Measurements from ENCODE around the gene ZDHHC14.
"Not testable (repeated sequence)": the region's sequence is repeated elsewhere in the genome, so short reads cannot be mapped to it uniquely, and the experiment has no call there.

The ZDHHC14 gene

DNA sequence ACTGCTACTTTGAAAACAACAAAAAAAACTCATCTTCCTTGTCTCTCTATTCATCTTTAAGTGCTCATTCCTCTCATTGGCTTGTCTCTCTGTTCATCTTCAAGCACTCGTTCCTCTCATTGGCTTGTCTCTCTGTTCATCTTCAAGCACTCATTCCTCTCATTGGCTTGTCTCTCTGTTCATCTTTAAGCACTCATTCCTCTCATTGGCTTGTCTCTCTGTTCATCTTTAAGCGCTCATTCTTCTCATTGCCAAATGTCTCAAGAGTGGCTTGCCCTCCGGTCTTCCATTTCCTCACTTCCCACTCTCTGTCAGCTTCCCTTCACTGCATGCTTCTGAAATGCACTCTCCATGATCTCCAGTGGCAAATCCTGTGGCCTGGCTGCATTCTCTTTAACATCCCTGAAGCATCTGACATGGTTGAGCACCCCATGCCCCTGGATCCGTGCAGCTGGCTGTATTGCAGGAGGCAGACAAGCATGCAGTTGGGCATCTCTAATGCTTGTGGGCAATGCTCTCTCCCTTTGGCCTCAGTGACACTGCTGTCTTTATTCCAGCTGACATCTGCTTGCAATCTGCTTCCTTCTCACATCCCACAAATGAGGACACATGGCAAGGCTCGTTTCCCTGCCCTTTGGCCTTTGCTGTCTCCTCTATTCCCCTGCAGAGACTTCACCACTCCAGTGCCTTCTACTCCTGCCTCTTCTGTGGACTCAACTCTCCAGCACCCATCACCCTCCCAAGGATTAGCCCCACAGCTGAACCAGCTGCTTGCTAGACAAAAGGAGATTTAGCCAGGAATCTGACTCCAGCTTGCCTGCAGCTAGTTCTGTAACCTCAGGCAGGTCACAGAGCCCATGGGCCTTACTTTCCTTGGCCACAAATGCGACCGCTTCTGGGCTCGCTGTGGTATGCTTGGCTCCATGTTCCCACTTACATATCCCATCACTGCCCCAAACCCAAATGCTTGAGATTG lies 298.9 kb downstream of the ZDHHC14 start:
- no peak for DNase-seq

DNA sequence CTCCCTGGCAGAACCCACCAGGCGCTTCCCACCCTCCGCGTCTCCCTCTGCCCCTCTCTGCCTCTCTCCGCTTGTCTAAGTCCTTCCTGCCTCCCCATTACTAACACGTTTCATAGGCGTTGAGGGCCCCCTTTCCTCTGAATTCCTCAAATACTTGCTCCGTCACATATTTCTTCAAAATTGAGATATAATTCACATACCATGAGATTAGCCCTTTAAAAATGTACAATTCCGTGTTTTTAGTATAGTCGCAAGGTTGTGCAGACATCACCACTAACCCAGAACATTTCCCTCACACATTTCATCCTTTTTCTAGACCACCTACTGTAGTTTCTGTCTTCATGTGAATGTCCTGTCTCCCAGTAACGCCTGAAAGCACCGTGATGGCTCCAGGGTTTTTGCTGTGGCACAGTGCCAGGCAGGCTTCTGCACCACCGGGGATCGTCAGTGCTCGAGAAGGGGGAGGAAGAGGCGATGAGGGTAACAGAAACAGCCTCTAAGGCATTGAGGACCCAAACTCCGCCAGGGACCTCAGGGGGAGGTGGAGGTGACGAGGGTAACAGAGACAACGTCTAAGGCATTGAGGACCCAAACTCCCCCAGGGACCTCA lies 300.2 kb downstream of the ZDHHC14 start:
- DNase-seq, result no peak

DNA sequence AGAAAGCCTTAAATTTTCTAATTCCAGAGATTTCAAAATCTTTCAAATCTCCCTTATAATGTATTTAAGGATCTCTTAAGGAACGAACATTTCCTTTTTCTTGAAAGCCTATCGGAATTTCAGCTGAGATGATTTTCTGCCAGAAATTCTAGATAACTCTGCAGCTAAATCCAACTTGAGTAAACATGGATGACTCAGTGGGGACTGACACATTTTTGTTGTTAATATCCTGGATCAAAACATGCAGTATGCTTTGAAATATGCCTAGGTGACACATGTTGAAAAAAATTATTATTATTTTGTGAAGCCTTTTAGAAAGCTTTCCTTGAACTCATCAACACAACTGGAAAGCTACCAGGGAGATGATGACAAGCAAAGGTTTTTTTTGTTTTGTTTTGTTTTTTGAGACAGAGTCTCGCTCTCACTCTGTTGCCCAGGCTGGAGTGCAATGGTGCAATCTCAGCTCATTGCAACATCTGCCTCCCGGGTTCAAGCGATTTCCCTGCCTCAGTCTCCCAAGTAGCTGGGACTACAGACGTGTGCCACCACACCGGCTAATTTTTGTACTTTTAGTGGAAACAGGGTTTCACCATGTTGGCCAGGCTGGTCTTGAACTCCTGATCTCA lies 302.0 kb downstream of the ZDHHC14 start:
- no peak for DNase-seq

DNA sequence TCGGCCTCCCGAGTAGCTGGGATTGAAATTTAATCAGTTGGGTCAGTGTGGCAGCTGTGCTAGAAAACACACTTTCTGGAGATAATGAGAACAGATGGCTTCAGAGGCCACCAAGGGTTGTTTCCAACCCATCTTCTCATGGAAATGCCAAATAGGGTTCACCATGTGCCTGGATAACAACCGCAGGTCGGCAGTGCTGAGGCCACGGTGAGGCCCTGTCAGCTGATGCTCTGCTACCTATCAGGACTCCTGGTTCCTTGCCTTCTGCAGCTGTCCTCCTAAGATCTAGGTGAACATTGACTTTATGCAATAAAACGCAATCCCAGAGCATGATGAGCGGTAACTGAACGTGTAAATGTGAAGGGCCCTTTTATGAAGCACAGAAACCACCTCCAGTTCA lies 302.7 kb downstream of the ZDHHC14 start:
- DNase-seq, result no peak

DNA sequence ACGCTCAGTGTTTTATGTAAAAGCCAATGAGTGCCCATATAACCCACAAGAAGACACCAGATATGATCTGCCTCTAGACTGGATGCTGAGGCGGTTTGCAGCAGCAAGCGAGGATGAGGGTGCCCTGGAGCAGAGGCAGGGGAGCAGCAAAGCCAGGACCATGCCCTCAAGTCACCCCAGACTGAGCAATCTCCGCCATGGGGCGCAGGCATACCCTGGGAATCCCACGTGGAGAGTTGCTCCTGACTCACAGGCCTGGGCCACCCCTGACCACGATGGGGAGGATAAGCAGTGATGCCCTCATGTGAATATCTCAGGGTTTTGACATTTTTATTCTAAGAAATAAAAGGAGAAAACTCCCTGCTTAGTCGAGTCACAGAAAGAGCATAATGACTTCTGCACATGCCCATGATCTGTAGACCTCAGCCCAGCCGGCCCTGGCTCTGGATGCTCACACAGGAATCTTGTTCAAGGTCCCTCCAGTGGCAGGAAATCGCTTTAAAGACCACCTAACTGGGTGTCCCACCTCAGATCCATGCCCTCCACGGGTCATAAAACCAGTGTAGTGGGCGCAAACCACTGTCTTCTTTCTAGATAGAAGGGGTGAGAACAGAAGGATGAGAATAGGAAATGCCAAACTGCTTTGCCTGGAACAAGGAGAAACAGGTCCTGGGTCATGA lies 303.8 kb downstream of the ZDHHC14 start:
- DNase-seq, result no peak

DNA sequence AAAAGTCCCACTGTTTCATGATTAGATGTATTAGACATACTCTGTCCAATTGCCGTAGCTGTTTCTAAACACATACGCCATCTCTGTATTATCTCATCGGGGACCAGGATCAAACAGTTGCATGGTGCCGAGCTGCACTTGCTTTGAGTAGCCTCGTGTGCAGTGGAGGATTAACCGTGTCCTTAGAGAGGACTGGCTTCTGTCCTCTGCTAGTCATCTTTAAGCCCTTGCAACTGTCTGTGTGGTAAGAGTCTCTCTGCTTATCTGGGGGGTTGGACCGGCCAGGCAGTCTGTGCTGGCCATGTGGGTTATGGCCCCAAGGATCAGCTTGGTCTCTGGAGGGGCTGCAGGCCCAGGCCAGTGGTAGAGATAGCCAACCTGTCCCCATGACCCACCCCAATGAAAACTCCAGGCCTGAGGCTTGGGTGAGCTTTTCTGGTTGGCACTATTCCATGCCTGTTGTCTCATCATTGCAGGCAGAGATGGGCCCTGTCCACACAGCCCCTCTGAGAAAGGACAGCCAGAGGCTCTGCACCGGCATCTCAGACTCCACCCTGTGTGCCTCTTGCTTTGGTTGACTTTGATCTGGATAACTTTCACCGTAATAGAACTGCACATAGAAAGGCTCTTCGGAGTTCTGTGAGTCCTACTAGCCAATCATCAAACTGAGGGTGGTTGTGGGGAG lies 304.7 kb downstream of the ZDHHC14 start:
- no peak for DNase-seq

DNA sequence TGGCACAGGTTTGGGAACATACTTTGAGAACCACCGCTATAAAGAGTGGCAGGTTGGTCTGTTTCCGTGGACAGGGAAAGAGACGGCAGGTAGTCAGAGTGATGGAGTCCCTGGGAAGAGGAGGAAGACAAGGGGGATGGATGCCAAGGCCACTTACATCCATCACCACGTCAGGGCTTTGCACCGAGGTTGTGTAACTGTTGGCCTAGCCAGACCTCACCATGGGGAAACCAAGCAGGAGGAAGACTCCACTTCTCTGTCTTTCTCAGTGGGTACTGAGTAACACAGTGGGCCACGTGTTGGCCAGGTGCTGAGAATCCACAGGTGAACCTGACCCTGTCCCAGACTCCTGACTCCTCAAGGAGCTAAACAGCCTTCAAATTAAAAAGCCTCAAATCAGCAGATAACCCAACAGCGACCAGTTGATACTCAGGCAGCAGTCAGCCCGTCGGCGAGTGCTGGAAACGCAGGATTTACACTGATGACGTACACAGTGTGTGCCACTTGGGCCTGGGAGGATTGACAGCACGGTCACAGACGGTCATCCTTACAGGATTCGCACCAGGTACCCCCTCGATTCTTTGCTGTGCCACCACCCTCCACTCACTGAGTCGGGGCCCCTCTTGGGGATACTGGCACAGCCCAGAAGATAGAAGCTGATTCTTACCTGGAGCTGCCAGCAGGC lies 307.4 kb downstream of the ZDHHC14 start:
- DNase-seq, result no peak

DNA sequence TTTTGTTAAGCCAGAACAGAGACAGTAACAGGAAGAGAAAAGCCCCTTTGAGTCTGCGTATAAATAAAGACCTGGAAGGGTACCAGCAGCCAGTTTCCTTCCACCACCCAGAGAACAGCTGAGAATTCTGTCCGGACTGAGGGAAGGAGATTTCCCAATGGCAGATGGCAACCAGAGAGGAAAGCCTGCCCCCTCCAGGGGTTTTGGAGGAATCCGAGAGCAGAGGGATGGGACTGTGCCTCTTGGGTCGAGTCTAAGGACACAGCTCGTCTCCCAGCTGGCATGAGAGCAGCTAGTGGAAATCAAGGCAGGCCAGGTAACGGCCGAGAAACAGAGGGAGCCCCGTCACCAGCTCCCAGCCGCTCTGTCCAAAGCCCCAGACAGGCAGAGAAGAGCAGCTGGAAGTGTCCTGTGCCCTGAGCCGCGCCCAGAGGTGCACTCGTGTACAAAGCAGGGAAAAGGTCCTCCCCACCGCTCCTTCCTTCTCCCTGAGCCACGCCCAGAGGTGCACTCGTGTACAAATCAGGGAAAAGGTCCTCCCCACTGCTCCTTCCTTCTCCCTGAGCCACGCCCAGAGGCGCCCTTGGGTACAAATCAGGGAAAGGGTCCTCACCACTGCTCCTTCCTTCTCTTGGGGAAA lies 308.1 kb downstream of the ZDHHC14 start:
- no peak for DNase-seq

DNA sequence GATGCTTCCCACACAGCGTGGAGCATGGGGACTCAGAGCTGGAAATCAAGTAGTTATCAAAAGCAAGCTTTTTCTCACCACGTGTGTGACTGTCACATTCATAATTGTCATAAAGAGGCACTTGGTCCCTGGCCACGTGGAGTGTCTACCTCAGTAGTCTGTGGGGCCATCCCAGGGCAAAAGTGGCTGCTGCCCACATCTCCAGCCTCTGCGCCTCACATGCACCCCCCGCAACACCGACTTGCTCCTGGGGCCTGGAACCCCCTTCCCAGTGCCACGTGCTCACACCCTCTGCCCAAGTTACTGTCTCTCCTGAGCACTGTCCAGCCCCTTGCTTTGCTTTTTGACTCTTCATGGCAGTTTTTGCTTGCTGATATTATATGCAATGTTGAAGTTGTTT lies 308.9 kb downstream of the ZDHHC14 start:
- DNase-seq, result no peak

DNA sequence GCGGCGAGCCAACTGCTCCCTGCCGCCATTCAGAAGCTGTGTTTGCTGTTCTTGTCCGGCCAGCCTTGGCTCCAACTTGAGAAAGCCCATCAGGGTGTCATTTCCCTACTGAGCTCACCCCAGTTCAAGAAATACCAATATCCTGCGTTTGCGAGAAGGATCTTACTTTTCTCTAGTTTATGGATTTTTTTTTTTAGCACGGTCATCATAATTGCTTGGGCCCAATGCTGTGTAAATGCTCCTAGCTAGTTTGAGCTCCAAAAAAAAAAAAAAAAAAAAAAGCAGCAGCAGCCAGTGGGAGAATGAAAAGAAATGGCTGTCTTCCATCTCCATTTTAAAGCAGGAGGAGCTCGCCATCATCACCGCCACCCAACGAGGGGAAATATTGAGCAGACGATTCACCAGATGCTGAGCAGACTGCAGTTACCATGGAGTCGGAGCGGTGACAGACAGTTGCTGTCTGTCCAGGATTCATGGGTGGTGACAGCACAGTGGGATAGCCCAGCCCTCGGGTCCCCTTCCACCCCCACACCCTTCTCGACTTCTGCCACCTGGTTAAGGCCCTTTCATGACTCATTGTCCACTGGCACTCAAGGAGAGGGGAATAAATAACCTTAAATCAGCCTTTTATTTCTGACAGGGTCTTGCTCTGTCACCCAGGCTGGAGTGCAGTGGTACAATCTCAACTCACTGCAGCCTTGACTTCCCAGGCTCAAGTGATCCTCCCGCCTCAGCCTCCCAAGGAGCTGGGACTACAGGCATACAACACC lies 309.6 kb downstream of the ZDHHC14 start:
- no peak for DNase-seq

DNA sequence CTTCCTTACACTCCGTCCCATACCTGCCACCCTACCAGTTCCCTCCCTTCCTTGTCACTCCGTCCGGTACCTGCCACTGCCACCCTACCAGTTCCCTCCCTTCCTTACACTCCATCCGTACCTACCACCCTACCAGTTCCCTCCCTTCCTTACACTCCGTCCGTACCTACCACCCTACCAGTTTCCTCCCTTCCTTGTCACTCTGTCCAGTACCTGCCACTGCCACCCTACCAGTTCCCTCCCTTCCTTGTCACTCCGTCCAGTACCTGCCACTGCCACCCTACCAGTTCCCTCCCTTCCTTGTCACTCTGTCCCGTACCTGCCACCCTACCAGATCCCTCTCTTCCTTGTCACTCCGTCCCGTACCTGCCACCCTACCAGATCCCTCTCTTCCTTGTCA lies 310.6 kb downstream of the ZDHHC14 start:
- DNase-seq, result not testable (repeated sequence)

DNA sequence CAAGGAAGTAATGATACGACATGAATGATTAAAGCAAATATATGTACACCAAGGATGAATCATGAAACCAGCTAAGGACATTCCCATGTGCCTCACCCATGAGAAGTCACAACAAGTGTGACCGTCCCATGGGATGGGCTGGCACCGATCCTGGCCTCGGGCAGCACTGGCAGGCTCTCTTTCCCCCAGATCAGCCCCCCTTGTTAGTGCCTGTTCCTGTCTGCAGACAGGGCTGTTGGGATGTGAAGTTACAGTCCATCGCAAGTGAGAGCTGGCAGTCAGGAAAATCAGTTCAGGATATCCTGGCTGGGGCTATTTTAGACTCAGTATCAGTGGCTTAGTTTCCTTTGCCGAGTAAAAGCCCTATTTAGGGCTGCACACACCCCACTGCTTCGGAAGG lies 312.9 kb downstream of the ZDHHC14 start:
- no peak for DNase-seq

DNA sequence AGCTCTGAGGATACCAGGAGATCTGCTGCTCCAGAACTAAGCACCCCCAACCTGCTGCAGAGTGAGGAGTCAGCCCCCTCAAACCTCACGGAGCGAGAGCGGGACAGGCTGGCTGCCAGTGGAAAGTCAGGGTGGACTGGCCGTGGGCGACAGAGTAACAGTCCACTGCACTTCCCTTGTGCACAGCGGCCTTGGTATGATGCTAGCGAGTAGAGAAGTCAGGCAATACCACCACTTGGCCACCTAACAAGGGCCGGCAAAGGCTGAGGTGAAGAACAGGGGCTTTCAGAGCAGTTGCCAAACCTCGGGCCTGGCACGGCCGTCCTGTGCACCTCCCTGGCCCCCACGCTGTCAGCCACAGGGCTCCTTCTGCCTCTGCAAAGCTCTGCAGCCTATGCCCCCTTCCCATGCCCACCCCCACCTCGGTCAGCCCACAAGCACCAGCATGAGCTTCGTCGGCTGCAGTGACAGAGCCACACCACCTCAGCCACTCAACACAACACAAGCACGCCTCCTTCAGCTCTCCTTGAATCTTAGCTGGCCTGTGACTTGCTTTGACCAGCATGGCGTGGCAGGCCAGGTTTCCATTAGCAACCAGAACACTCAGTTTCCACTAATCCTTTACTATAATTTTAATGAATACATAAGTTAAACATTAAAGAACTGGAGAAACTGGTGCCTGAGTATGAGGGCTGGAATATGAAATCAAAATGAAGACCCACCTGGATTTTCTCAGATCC lies 314.5 kb downstream of the ZDHHC14 start:
- DNase-seq, result no peak

DNA sequence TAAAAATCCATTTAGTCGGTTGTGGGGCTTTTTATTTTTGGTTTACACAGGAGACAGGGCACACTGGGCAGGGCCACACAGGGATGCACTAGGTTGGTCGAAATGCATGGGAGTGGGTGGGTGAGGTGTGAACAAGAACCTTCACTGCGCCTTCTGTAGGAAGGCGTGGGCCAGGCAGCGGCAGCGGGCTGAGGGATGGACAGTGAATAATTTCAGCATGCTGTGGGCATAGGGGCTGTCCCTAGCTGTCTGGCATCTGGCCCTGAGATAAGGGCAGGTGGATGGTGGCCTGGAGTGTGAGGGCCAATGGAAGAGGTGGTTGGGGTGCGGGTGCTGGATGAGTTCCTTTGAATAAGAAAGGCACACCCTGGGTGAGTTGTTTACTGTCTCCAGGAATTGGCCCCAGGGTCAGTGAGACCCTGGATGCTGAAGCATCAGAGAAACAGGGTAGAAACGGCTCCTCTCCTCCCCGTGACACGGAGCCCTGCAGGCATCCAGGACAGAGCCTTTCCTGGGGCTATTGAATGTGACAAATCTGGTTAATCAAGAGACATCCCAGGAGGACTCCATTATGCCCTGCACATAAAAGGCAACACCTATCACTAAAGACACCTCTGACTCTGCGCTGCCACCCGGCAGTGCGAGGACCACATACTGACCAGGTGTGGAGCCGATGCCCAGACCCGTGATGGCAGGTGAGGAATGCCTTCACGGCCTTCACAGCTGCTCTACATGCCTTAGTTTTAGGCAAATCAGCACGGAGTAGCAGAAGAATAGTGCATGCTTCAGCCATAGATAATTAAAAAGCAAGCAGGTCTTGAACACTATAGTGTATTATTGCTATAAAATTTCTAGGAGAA lies 319.0 kb downstream of the ZDHHC14 start:
- DNase-seq, result no peak

DNA sequence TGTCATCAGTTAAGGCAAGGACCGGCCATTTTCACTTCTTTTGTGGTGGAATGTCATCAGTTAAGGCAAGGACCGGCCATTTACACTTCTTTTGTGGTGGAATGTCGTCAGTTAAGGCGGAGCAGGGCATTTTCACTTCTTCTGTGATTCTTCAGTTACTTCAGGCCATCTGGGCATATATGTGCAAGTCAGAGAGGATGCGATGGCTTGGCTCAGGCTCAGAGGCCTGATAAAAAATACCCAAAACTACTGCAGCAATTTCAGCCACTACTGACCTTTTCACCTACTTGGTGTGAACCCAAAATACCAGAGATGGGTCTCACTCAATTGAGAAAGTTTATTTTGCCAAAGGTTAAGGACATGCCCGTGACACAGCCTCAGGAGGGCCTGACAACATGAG lies 325.4 kb downstream of the ZDHHC14 start:
- not testable (repeated sequence) for DNase-seq

DNA sequence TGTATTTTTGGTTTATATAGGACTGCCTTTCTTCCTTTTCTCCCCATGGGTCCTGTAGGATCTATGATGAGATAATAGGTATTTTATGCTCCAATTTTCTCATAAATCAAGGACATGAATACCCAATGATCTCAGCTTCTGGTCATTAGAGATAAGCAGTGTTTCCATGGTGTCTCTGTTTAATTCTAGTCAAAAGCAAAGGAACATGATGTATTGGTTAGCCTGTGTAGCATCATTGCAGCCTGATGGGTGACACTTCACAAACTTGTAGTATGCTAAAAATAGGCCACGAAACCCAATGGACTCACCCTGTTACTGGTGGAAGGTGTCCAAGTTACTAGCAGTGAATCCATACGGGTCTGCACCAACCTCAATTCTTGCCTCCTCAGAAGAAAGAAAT lies 325.9 kb downstream of the ZDHHC14 start:
- DNase-seq, result no peak

DNA sequence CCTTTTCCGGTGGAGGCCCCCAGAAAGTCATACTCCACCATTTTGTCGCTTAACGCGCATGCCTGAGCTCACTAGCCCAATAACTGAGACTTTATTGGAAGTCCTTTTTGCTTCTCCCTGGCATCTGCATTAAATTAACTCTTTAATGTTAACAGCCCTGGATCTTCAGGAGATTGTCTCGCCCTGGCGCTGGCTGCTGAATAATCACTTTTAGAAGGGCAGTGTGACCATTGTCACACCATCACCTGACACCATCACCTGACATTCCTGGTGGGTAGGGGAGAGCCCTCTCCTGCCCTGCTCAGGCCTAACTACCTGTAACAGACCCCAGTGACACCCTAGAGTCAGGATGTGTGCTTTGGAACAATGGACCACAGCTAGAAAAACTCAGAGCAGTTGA lies 326.6 kb downstream of the ZDHHC14 start:
- DNase-seq, result no peak

DNA sequence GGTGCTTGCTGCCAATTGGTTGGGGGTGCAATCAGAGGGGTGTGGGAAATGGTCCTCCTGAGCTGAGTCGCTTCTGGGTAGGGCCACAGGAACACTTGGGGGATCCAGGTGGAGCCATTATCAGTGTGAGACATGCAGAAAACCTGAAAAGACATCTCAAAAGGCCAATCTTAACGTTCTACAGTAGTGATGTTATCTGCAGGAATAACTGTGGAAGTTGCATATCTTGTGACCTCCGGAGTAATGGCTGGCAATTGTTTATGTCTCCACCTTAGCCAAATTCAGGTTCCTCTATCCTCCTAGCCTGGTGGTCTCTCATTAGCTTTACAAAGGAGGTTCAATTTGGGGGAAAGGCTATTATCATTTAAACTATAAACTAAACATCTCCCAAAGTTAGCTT lies 327.2 kb downstream of the ZDHHC14 start:
- no peak for DNase-seq

DNA sequence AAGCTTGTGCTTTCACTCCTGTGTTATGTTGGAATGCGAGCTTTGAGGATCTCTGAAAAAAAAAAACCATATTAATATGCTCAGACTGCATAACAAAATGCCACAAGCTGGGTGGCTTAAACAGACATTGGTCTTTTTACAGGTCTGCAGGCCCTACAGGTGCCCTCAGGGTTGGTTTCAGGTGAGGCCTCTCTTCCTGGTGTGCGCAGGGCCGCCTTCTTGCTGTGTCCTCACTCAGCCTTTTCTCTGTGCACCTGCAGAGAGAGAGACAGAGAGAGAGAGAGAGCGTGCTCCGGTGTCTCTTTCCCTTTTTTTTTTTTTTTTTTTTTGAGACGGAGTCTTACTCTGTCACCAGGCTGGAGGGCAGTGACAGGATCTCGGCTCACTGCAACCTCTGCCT lies 327.9 kb downstream of the ZDHHC14 start:
- no peak for DNase-seq
